ENCODE data around the gene HAGH.
A peak's percentile ranks its signal among the peaks of the same experiment; 100 is the strongest.

HAGH gene

DNA sequence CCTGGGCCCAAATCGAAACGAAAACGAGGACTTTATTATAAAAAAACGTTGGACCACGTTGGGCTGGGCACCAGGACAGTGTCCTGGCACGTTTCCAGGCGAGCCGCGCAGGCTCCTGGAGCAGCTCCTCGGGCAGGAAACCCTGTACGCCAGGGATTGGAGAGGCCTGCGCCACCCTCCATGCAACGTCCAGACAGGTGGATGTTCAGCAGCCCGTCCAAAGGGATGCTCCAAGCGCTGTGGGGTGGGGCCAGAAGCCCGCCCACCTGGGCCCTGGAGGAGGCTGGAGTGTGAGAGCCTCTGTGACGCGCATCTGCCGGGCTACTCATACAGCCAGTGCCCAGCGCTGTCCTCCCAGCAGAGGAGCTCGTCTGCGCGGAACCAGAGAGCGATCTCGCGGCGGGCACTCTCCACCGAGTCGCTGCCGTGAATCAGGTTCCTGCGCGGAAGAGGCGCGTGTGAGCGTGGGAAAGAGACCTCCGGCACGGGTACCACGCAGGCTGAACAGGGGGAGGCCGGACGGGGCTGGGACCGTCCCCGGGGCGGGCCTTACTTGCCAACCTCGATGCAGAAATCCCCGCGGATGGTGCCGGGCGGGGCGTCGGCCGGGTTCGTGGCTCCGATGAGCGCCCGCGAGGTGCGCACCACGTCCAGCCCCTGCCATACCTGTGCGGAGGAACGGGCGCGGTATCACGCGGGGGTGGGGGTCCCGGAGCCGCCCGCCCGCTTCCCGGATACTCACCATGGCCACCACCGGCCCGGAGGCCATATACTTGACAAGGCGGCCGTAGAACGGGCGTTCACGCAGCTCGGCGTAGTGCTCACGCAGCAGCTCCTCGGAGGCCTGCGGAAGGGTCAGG lies 56.1 kb downstream of the HAGH start:
- TF ChIP-seq, protein P1, sequence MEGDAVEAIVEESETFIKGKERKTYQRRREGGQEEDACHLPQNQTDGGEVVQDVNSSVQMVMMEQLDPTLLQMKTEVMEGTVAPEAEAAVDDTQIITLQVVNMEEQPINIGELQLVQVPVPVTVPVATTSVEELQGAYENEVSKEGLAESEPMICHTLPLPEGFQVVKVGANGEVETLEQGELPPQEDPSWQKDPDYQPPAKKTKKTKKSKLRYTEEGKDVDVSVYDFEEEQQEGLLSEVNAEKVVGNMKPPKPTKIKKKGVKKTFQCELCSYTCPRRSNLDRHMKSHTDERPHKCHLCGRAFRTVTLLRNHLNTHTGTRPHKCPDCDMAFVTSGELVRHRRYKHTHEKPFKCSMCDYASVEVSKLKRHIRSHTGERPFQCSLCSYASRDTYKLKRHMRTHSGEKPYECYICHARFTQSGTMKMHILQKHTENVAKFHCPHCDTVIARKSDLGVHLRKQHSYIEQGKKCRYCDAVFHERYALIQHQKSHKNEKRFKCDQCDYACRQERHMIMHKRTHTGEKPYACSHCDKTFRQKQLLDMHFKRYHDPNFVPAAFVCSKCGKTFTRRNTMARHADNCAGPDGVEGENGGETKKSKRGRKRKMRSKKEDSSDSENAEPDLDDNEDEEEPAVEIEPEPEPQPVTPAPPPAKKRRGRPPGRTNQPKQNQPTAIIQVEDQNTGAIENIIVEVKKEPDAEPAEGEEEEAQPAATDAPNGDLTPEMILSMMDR (IDR thresholded peaks at IDR 0.05; ENCODE audit: low read depth, low read length, missing control alignments) = no peak
- peak overlapping the region; percentile 72 for H3K4me3 ChIP-seq (ENCODE audit: low read depth, low read length)
- no peak for DNase-seq (ENCODE audit: low read depth)

DNA sequence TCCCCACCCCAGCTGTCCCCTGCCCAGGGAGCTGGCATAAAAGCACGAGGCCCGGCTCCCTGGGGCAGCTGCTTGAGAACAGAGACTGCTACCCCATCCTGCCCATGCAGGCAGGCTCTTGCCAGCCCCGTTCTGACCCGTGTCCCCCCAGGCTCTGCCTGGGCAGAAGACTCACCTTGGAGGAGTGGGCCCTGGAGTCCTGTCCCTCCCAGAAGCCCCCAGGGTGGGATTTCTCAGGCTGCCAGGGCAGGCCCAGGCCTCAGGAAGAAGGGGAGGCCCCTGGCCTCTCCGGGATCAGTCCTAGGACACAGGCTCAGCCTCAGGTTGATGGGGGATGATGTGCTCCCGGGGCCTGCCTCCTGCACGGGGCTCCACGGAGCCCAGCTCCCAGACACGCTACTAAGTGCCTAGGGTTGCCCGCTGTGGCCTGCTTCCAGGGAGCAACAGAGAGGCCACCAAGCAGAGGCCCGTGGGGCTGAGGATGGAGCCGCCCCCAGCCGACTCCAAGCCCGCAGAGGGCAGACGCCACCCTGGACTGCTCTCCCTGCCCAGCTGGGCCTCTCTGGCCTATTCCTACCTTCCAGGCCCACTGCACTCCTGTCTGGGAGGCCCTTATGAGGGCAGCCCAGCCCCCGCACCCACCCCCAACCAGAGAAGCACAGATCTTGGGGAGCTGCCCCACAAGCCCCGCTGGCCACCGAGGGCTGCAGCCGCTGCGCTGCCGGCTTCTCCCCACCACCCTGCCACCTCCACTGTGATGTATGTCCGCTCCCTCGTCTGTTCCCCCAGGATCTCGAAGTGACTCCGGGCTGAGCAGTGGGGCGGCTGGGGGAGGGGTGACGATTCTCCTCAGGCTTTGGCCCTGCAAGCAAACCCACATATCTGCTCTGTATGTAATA lies 57.0 kb downstream of the HAGH start:
- TF ChIP-seq, protein P1 (IDR thresholded peaks at IDR 0.05; ENCODE audit: low read depth, low read length, missing control alignments) = no peak
- H3K4me3 ChIP-seq (ENCODE audit: low read depth, low read length) = no peak overlapping the region; the same call in 1 of the 2 replicates
- no peak for DNase-seq (ENCODE audit: low read depth)

DNA sequence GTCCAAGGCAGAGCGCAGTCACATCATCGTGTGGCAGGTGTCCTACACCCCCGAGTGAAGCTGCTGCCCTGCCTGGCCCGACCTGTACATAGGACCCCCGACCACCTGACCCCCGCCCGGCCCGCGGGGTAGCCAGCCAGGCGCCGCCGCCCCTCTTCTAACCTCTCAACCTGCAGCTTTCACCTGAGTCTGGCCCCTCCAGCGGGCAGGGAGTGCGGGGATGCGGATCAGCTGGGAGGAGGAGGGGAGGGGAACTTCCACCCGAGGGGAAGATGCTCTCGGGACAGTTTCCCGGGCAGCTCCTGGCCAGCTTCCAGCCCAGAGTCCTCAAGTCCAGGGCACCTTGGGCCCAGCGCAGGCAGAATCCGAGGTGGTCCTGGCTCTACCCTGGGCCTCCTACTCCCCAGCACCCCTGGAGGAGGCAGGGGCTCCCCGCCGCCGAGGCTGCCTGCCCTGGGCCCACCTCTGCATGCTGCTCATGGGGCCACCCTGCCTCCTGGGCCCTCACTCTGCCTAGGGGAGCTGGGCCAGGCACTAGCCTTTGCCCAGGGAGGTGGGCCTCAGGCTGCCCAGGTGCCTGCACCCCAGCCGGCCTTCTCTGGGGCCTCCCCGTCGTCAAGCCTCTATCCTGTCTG lies 57.7 kb downstream of the HAGH start:
- DNase-seq (ENCODE audit: low read depth) = no peak
- H3K4me3 ChIP-seq (ENCODE audit: low read depth, low read length) = no peak overlapping the region
- TF ChIP-seq, protein P1 (IDR thresholded peaks at IDR 0.05; ENCODE audit: low read depth, low read length, missing control alignments) = no peak

DNA sequence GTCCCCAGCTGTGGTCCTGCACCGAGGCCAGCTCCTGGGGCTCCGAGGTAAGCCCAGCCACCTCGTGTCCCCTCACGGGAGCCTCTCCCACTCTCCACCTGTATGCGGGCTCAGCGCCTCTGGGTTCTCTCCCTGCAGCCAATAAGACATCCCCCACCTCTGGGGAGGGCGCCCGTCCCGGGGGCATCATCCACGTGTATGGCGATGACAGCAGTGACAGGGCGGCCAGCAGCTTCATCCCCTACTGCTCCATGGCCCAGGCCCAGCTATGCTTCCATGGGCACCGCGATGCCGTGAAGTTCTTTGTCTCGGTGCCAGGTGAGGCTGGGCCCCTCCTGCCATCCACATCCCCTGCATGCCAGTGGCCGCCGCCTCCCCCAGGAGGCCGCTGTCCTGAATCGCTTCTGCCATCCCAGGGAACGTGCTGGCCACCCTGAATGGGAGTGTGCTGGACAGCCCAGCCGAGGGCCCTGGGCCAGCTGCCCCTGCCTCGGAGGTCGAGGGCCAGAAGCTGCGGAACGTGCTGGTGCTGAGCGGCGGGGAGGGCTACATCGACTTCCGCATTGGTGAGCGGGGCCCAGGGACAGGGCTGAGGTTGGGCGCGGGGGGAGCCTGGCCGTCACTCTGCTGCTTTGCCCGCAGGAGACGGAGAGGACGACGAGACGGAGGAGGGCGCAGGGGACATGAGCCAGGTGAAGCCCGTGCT lies 58.4 kb downstream of the HAGH start:
- TF ChIP-seq, protein P1 (IDR thresholded peaks at IDR 0.05; ENCODE audit: low read depth, low read length, missing control alignments) = no peak

DNA sequence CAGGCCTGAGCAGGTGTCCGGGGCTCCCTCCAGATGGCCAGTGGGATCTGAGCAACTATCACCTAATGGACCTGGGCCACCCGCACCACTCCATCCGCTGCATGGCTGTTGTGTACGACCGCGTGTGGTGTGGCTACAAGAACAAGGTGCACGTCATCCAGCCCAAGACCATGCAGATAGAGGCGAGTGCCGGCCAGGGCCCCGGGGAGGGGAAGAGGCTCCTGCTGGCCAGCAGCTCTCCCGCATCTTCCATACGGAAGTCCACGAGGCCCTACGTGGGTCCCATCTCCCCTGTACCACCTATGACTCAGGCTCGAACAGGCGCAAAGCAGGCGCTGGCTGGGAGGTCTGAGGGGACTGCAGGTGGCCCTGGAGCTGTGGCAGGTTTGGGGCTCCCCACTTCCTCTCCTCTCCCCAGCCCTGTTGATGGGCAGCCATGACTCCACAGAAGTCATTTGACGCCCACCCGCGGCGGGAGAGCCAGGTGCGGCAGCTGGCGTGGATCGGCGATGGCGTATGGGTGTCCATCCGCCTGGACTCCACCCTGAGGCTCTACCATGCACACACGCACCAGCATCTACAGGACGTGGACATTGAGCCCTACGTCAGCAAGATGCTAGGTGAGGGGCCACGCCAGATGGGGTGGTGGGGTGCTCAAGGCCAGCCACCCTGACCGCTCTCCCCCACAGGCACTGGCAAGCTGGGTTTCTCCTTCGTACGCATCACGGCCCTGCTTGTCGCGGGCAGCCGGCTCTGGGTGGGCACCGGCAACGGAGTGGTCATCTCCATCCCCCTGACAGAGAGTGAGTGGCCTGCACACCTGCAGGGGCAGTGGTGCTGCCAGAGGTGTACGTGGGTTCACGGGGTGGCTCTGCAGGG lies 59.3 kb downstream of the HAGH start:
- DNase-seq (ENCODE audit: low read depth) = no peak
- H3K4me3 ChIP-seq (ENCODE audit: low read depth, low read length) = no peak overlapping the region
- TF ChIP-seq, protein P1 (IDR thresholded peaks at IDR 0.05; ENCODE audit: low read depth, low read length, missing control alignments) = no peak

More for the DNA sequence above, 58.4 kb downstream of the HAGH start:
- DNase-seq (ENCODE audit: low read depth) = no peak
- H3K4me3 ChIP-seq (ENCODE audit: low read depth, low read length) = no peak overlapping the region
